ENCODE results near the gene HPS6.
"Not testable (repeated sequence)": the region's sequence is repeated elsewhere in the genome, so short reads cannot be mapped to it uniquely, and the experiment has no call there.

HPS6 gene

GRCh38 chr10:102064868-102065560 lies at the start of gene HPS6:
Gene HPS6, plus strand, starts transcription at chr10:102065349. Its CDS starts 126 bp downstream, at chr10:102065475.
- DNase-seq (ENCODE audit: low read depth in 2 of 2): peak; percentile 75 to 89

- DNase-seq (ENCODE audit: low read depth in 2 of 2): no peak
Observed at GRCh38 chr10:102016416-102016815, 48.7 kb upstream of the HPS6 start.

- no peak for DNase-seq (ENCODE audit: low read depth in 2 of 2)
Observed at GRCh38 chr10:102017295-102017694, 47.9 kb upstream of the HPS6 start.

- no peak for DNase-seq (ENCODE audit: low read depth in 2 of 2)
Observed at GRCh38 chr10:102020938-102021337, 44.2 kb upstream of the HPS6 start.

- no peak for DNase-seq (ENCODE audit: low read depth in 2 of 2)
Observed at GRCh38 chr10:102024799-102025198, 40.4 kb upstream of the HPS6 start.

- DNase-seq (ENCODE audit: low read depth in 2 of 2): no peak
Observed at GRCh38 chr10:102027261-102027660, 37.9 kb upstream of the HPS6 start.

- DNase-seq (ENCODE audit: low read depth in 2 of 2): no peak
Observed at GRCh38 chr10:102033787-102034186, 31.4 kb upstream of the HPS6 start.

- DNase-seq (ENCODE audit: low read depth in 2 of 2): not testable (repeated sequence)
Observed at GRCh38 chr10:102035807-102036206, 29.3 kb upstream of the HPS6 start.

GRCh38 chr10:102038410-102038809 lies 26.7 kb upstream of the HPS6 start:
- no peak for DNase-seq (ENCODE audit: low read depth in 2 of 2)

- DNase-seq (ENCODE audit: low read depth in 2 of 2): no peak
Observed at GRCh38 chr10:102040305-102041050, 24.7 kb upstream of the HPS6 start.

GRCh38 chr10:102045292-102045691 lies 19.9 kb upstream of the HPS6 start:
- DNase-seq (ENCODE audit: low read depth in 2 of 2): no peak

- DNase-seq (ENCODE audit: low read depth in 2 of 2): no peak
Observed at GRCh38 chr10:102046095-102046494, 19.1 kb upstream of the HPS6 start.

GRCh38 chr10:102054881-102055646 lies 10.1 kb upstream of the HPS6 start:
- not testable (repeated sequence) for DNase-seq (ENCODE audit: low read depth in 2 of 2)

GRCh38 chr10:102055647-102056419 lies 9.3 kb upstream of the HPS6 start, which contains the start of gene ARMH3:
Gene ARMH3, minus strand, starts transcription at chr10:102056173. Its CDS starts 16,059 bp downstream, at chr10:102040114.
- DNase-seq (ENCODE audit: low read depth in 2 of 2): peak; percentile 79 to 85

- no peak for DNase-seq (ENCODE audit: low read depth in 2 of 2)
Observed at GRCh38 chr10:102059987-102060386, 5.2 kb upstream of the HPS6 start.

GRCh38 chr10:102064503-102064867 lies 664 bp upstream of the HPS6 start:
- no peak for DNase-seq (ENCODE audit: low read depth in 2 of 2)

- no peak for DNase-seq (ENCODE audit: low read depth in 2 of 2)
Observed at GRCh38 chr10:102065561-102066398, 631 bp downstream of the HPS6 start.

GRCh38 chr10:102066399-102067088 lies 1.4 kb downstream of the HPS6 start:
- DNase-seq (ENCODE audit: low read depth in 2 of 2): no peak

- no peak for DNase-seq (ENCODE audit: low read depth in 2 of 2)
Observed at GRCh38 chr10:102067091-102067916, 2.2 kb downstream of the HPS6 start.

Data from stimulated activated CD4-positive, alpha-beta T cell treated with anti-CD3 and anti-CD28 coated beads, Interleukin-12 subunit alpha, Interleukin-12 subunit beta, amount 100 ng/mL, for 24 hours (primary cell).